GM12874 (cell line): Measurements from ENCODE around the gene RFT1.

Source experiments
- TF ChIP-seq, protein P1 (sequence below): IDR thresholded peaks from 2 replicates; pipeline ENCODE4 v1.5.1; 2011; ENCODE audit warnings: low read depth, mild to moderate bottlenecking, control low read depth, low read length, moderate library complexity; ENCODE audit not compliant: insufficient read depth

RFT1 gene

DNA sequence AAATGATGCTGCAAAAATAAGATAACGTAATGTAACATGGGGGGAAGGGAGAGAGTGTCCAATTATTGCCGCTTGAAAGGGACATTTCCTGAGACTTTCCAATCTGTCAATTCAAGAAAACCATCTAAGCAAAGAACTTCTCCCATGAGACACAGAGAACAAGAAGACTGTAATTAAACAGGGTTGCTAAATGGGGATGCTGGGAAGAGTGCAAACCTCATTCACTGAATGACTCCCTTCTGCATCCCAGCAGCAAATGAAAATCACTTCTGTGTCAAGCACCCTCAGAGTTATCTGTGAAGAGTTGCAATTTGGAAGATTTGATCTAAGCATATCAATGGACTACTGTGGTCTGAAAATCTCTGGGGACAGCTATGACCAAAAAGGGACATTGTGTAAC, 3.6 kb downstream of the RFT1 start:
- TF ChIP-seq, protein P1, sequence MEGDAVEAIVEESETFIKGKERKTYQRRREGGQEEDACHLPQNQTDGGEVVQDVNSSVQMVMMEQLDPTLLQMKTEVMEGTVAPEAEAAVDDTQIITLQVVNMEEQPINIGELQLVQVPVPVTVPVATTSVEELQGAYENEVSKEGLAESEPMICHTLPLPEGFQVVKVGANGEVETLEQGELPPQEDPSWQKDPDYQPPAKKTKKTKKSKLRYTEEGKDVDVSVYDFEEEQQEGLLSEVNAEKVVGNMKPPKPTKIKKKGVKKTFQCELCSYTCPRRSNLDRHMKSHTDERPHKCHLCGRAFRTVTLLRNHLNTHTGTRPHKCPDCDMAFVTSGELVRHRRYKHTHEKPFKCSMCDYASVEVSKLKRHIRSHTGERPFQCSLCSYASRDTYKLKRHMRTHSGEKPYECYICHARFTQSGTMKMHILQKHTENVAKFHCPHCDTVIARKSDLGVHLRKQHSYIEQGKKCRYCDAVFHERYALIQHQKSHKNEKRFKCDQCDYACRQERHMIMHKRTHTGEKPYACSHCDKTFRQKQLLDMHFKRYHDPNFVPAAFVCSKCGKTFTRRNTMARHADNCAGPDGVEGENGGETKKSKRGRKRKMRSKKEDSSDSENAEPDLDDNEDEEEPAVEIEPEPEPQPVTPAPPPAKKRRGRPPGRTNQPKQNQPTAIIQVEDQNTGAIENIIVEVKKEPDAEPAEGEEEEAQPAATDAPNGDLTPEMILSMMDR, result no peak

DNA sequence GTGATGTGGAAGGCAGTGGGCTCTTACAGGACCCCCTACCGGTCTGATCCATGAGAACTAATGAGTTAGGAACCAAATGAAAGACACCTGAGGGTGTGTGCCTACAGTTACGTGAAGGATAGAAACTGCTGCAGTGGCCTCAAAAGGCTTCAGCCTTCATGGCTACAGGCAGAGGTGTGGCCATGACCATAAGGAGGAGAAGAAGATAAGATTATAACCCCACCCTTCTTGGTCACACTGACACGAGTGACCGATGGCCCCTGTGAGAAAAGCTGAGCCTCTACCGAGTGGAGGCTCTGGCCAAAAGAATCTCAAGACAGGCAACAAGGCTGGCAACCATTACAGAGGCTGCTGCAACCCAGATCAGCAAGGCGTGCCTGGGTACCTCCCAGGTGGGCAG, 6.3 kb downstream of the RFT1 start:
- TF ChIP-seq, protein P1, result no peak

DNA sequence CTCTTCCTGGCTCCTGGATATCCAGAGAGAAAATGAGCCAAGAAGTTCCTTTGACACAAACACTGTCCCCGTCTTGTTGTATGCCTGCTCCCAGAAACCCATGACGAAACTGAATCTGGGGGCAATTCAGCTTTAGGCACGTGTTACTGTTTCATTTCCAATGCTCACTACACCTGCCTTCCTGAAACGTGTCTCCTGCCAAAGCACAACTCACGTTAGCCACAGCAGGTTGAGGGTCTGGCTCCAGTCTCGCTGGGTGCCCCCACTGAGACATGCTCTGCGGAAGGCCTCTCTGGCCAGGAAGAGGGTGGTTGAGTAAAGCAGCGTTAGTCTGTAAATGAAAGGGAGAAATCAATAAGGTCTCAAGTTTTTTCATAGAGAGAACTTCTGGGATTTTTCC, 6.7 kb downstream of the RFT1 start:
- TF ChIP-seq, protein P1, result no peak

DNA sequence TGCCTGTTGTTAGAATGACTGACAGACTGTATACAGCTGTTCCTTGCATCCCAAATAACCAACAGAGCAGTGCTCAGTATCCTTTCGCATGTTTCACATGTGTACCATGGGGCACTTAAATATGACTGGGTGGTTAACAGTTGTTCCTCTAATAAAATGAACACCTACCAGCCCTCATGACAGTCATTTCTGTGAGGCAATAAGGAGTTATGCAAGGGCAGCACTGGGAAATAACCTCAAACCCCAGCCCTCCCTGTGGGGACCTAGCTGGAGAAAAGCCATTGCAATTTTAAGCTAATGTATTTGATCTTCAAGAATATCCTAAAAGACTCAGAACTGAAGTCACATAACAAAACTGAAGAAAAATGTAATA, 7.3 kb downstream of the RFT1 start:
- TF ChIP-seq, protein P1, result no peak

DNA sequence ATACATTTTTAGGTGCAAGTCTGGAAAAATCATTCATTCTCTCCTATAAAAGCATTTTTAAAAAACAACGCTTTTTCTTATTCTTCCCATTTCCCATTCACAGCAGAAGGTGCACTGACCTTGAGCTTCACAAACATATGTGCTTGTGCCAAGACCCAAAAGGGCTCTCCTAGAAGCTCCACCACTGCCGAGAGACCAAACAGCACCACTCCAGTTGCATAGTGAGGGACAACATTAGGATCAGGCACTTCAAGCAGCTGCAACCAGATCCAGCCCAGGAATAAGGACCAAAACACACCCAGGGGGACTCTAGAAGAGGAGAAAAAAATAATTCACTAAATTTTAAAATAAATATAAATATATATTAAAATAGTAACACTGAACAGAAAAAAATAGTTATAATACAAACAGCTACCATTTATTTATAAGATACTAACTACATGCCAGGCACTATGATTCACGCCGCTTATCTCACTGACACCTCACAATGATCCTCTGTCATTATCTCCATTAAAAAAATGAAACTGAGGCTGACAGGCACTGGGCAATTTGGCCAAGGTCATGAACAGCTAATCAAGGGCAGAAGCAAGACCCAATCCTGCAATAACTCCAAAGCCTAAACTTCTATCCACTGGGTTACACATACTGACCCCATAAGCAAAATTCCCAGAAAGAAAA, 7.8 kb downstream of the RFT1 start:
- TF ChIP-seq, protein P1, result no peak

DNA sequence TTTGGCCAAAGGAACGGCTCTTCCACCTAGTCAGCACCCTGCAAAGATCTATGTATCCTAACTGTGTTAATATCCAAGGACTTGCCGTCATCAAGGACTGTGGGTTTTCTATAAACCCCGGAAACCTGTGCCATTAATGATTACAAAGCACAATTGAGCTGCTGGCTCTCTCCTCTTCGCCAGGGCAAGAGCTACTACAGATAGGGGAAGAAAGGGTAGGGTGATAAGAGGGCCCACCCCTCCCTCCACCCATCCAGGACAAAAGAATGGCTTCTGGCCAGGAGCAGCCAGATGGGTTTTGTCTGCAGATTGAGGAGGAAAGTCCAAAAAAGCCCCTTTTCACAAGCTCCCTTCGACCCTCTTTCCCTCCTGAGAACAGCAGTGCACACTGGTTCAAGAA, 9.9 kb downstream of the RFT1 start:
- TF ChIP-seq, protein P1, result no peak

DNA sequence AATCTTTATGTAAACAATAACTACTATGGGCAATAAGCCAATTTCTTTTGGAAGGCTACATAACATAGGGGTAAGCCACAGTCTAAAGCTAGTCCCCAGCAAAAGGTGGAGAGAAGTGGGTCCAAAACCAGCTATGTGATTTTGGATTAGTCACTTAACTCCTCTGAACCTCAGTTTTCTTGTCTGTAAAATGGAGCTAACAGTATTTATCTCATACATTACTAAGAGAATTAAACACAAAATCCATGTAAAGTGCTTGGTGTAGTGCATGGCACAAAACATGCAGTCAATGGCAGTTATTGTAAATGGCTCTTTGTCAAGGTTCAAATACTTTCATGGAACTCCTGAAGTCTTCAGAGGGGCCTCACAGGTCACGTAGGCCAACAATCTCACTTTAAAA, 13.3 kb downstream of the RFT1 start:
- TF ChIP-seq, protein P1, result no peak
